PFSK-1 (cell line): ENCODE results near the gene TREX2.

Experiments used
- FOXP2 ChIP-seq: optimal IDR thresholded peaks from 2 replicates; pipeline ENCODE3; 2011; ENCODE audit warnings: borderline replicate concordance, control low read depth, inconsistent platforms; ENCODE audit not compliant: insufficient read depth; ENCODE audit errors: extremely low read length, extremely low read depth
- POLR2AphosphoS5 ChIP-seq: IDR thresholded peaks from 2 replicates; pipeline ENCODE4 v1.6.1; 2012; ENCODE audit warnings: low read depth, mild to moderate bottlenecking, control low read depth, low read length, moderate library complexity
- SIN3A ChIP-seq: IDR thresholded peaks from 2 replicates; pipeline ENCODE4 v1.6.1; 2012; ENCODE audit warnings: mild to moderate bottlenecking, low read length, moderate library complexity, borderline replicate concordance; ENCODE audit not compliant: insufficient read depth
- TAF1 ChIP-seq: IDR thresholded peaks from 2 replicates; pipeline ENCODE4 v1.6.1; 2012; ENCODE audit warnings: low read length, control low read depth, borderline replicate concordance; ENCODE audit not compliant: insufficient read depth
- TF ChIP-seq, protein P1 (sequence below), 2 experiments: IDR thresholded peaks; 2 replicates each; pipeline versions ENCODE4 v1.6.1 to v1.8.0; 2011 to 2012; ENCODE audit warnings: low read depth in 2 of 2, low read length in 2 of 2, control low read depth in 1 of 2, inconsistent platforms in 1 of 2, mild to moderate bottlenecking in 1 of 2, moderate library complexity in 1 of 2; ENCODE audit not compliant: insufficient read depth in 1 of 2

The TREX2 gene

DNA sequence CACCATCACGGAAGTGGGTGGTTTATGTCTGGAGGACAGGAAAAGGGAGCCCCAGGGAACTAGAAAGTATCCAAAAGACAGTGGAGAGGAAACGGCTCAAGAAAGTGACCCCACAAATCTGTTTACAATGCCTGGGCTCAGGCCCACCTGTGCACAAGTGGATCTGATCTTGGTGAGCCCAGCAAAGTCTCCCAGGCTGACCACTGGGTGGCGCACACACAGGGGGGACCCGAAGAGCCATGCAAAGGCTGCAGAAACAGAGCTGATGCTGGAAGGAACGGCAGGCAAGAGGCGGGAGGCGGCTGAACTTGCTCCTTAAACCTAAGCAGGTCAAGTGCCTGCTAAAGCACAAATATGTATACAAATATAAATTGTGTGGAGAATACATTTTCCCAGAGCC lies 15.0 kb upstream of the TREX2 start:
- no peak for TF ChIP-seq SIN3A
- TF ChIP-seq, protein P1, sequence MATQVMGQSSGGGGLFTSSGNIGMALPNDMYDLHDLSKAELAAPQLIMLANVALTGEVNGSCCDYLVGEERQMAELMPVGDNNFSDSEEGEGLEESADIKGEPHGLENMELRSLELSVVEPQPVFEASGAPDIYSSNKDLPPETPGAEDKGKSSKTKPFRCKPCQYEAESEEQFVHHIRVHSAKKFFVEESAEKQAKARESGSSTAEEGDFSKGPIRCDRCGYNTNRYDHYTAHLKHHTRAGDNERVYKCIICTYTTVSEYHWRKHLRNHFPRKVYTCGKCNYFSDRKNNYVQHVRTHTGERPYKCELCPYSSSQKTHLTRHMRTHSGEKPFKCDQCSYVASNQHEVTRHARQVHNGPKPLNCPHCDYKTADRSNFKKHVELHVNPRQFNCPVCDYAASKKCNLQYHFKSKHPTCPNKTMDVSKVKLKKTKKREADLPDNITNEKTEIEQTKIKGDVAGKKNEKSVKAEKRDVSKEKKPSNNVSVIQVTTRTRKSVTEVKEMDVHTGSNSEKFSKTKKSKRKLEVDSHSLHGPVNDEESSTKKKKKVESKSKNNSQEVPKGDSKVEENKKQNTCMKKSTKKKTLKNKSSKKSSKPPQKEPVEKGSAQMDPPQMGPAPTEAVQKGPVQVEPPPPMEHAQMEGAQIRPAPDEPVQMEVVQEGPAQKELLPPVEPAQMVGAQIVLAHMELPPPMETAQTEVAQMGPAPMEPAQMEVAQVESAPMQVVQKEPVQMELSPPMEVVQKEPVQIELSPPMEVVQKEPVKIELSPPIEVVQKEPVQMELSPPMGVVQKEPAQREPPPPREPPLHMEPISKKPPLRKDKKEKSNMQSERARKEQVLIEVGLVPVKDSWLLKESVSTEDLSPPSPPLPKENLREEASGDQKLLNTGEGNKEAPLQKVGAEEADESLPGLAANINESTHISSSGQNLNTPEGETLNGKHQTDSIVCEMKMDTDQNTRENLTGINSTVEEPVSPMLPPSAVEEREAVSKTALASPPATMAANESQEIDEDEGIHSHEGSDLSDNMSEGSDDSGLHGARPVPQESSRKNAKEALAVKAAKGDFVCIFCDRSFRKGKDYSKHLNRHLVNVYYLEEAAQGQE (IDR thresholded peaks at IDR 0.05; ENCODE audit: insufficient read depth in 1 of 2, low read depth in 2 of 2, low read length in 2 of 2), result no peak

DNA sequence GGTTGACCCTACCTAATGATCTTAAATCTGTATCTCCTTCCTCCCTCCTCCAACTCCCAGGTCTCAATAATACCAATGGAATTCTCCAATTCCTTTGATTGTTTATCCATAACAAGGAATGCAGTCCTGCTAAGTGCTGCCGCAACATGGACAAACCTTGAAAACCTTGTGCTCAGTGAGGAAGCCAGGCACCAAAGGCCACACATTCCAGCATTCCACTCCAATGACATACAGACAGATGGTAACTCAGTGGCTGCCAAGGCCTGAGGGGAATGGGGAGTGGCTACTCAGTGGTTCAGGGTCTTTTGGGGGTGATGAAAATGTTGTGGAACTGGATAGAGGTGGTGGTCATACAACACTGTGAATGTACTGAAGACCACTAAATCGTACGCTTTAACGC lies 14.1 kb upstream of the TREX2 start:
- no peak for TF ChIP-seq POLR2AphosphoS5
- TF ChIP-seq, protein P1 (IDR thresholded peaks at IDR 0.05; ENCODE audit: insufficient read depth in 1 of 2, low read depth in 2 of 2, low read length in 2 of 2), result no peak
- no peak for TF ChIP-seq SIN3A
- TF ChIP-seq FOXP2, result no peak

DNA sequence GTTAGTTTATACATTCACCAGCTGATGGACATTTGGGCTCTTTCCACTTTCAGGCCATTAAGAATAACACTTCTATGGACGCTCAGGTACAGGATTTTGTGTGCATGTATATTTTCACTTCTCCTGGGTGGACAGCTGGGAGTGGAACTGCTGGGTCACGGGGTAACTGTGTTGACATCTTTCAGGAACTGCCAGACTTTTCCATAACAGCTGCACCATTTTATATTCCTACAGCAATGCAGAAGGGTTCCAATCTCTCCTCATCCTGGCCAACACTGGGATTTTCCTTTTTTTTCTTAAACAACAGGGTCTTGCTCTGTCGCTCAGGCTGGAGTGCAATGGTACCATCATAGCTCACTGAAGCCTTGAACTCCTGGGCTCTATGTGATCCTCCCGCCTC lies 12.6 kb upstream of the TREX2 start:
- TF ChIP-seq, protein P1 (IDR thresholded peaks at IDR 0.05; ENCODE audit: insufficient read depth in 1 of 2, low read depth in 2 of 2, low read length in 2 of 2), result no peak
- no peak for TF ChIP-seq TAF1
- TF ChIP-seq FOXP2, result no peak

DNA sequence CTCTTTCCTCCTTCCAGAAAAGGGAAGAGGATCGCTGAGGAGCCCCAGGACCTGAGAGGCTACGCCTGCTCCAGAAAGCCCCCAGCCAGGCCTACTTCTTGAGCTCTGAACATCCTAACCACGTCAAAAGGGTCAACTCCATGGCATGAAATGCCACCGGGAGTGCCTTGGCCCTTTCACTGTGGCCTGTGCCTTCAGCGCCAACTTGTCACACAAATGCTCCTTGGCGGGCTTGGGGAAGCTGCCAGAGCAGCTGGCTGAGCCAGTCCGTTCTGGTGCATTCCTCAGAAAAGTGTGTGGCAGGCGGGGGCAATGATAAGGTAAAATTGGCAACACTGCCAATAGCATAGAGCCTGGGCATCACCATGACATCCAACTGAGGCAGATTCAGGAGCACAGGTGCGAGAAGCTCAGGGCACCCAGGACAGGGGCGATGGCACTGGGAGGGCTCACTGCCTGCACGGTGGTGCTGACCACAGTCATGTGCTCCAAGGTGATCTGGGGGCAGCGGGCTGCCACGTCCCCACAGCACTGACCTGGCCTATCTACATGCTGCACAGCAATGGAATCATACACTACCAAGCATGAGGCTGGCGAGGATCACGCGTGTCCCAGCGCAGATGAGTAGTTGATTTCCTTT lies 12.1 kb upstream of the TREX2 start:
- TF ChIP-seq, protein P1 (IDR thresholded peaks at IDR 0.05; ENCODE audit: insufficient read depth in 1 of 2, low read depth in 2 of 2, low read length in 2 of 2), result no peak
- TF ChIP-seq TAF1, result no peak
- TF ChIP-seq POLR2AphosphoS5, result no peak
- no peak for TF ChIP-seq SIN3A
- TF ChIP-seq FOXP2, result no peak

DNA sequence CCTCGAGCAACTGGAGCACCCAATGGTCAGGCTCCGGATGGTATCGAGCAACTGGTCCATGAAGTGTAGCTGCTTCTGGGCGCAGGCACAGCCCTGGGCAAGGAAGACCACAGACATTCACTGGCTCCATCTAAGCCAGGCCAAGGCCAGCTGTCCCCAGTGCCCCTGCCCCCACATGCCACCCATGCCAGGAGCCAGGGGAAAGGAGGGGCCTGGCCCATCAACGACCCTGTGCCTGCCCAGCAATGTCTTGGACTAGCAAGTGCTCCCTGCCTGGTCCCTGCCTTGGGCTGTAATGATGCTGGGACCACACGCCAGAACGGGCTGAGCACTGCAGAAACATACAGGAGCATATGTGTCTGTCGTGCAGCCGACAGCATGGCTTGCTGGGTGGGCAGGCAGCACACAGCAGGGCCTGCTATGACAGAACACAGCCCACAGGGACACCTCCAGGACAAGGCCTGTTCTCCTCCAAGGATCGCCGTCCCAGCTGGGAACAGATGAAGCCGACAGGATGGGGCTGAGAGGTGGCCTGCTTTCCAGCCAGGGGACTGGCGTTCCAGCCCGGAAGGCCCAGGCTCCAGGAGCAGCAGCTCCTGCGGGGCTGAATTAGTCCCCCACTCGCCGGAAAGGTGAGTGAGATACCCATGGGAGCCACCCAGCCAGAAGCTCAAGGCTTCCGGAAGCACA lies 11.4 kb upstream of the TREX2 start:
- TF ChIP-seq TAF1 (no peak), SIN3A (no peak), FOXP2 (no peak), POLR2AphosphoS5 (no peak)
- TF ChIP-seq, protein P1 (IDR thresholded peaks at IDR 0.05; ENCODE audit: insufficient read depth in 1 of 2, low read depth in 2 of 2, low read length in 2 of 2), result no peak
